Measurements from ENCODE around the gene SLC2A11. TPM values are rescaled to one million over a fixed set of nuclear protein-coding genes. Genes with fewer than 3 reads are reported as not detected.

Gene SLC2A11
- total and polyA plus RNA-seq, 10 of the 15 experiments (the other 5 are each of a cell fraction or from before 2014, with no cell fraction given): 0.98 to 18.3 (median 8.6) TPM

- Histone ChIP-seq H3K4me3 (peak overlapping the region; percentile 82), H3K27me3 (replicated peaks in 1 of 2; ENCODE audit: control insufficient read depth in 2 of 2, insufficient read depth in 2 of 2, low read length in 1 of 2) (no peaks in the 10 kb centered on the region), H3K36me3 (ENCODE audit: control insufficient read depth in 2 of 2, insufficient read depth in 2 of 2, low read length in 1 of 2) (no peaks in the 10 kb centered on the region), H3K9ac (ENCODE audit: control insufficient read depth, insufficient read depth, low read length) (peak overlapping the region; percentile 94), H2AFZ (ENCODE audit: control insufficient read depth, low read depth, low read length) (peak overlapping the region; percentile 94), H3K79me2 (ENCODE audit: control insufficient read depth, insufficient read depth, low read length) (peaks cover 7% of the 10 kb centered on the region), H3K27ac (ENCODE audit: control insufficient read depth, insufficient read depth) (peak overlapping the region; percentile 88), H4K20me1 (ENCODE audit: control insufficient read depth, insufficient read depth) (no peaks in the 10 kb centered on the region), H3K4me2 (ENCODE audit: control insufficient read depth, insufficient read depth) (peak overlapping the region; percentile 94), H3K9me3 (replicated peaks; ENCODE audit: control insufficient read depth, insufficient read depth, low read length) (no peaks in the 10 kb centered on the region), H3K4me1 (ENCODE audit: control insufficient read depth, insufficient read depth, low read length) (peaks cover 11% of the 10 kb centered on the region)
- FAIRE-seq (no peak), ATAC-seq (peak; percentile 75), DNase-seq (ENCODE audit: low read depth, low spot score) (no peak)
- BruUV-seq (replicated peaks): no TSS peak
- intact Hi-C loops (cut with micrococcal nuclease; ENCODE audit: unreplicated experiment): no loop called here
- POLR2A ChIA-PET: interaction anchor here (0.6 to 3.7 kb wide), 12 partner anchors 12 to 214 kb away, joined by 3 to 41 read pairs (median 6); partner anchors contain the start of genes MIF and SMARCB1
- RAD21 ChIA-PET (ENCODE audit: unreplicated experiment): interaction anchor here (0.6 to 3.4 kb wide), 16 partner anchors 7 to 1004 kb away, joined by 3 to 30 read pairs (median 4); partner anchors contain the start of genes C22orf15, CABIN1, CHCHD10 and DERL3
- WGBS (ENCODE audit: insufficient coverage, insufficient replicate concordance, low lambda C conversion rate, missing lambda C conversion rate): 10% methylated on average over 54 of the region's 58 CpGs
- SMC1A ChIA-PET (ENCODE audit: uncharacterized antibody, unreplicated experiment): interaction anchor here (0.8 to 3.0 kb wide), 11 partner anchors 7 to 153 kb away, joined by 3 to 18 read pairs (median 4); partner anchors contain the start of genes CHCHD10, DERL3 and MIF
- CTCF ChIA-PET: interaction anchor here (0.6 to 2.9 kb wide), 16 partner anchors 7 to 300 kb away, joined by 3 to 45 read pairs (median 4); partner anchors contain the start of genes CHCHD10 and MIF
- in situ Hi-C loops (cut with MboI): no loop called here
- TF ChIP-seq IKZF2 (IDR thresholded peaks at IDR 0.05) (0 out of 4 replicates have a peak, but pooled peaks of 1 of the 2 experiments have one; percentile 18), NRF1 (conservative IDR thresholded peaks at IDR 0.05; ENCODE audit: low read depth, low read length) (no peak), NR2C1 (IDR thresholded peaks at IDR 0.05) (peak; percentile 83), IKZF1 (conservative IDR thresholded peaks at IDR 0.05) (peak; percentile 19), RFX5 (IDR thresholded peaks at IDR 0.05; ENCODE audit: low read depth, low read length) (no peak), CTCF (IDR thresholded peaks at IDR 0.05 in 2 of 3, conservative IDR thresholded peaks at IDR 0.05 in 1 of 3; ENCODE audit: control insufficient read depth in 2 of 3, extremely low read depth in 1 of 3, insufficient read depth in 1 of 3, low read depth in 3 of 3, low read length in 3 of 3) (peak in 2 of 3 experiments; percentile 12 to 28; a peak in 2 of 6 replicates), POLR2AphosphoS5 (IDR thresholded peaks at IDR 0.05; ENCODE audit: low read length) (0 out of 2 replicates have a peak, but pooled peaks have one; percentile 22), BCL11A (IDR thresholded peaks at IDR 0.05; ENCODE audit: low read depth, low read length) (no peak), KDM1A (IDR thresholded peaks at IDR 0.05; ENCODE audit: borderline replicate concordance) (no peak)
- TF ChIP-seq, protein P1, sequence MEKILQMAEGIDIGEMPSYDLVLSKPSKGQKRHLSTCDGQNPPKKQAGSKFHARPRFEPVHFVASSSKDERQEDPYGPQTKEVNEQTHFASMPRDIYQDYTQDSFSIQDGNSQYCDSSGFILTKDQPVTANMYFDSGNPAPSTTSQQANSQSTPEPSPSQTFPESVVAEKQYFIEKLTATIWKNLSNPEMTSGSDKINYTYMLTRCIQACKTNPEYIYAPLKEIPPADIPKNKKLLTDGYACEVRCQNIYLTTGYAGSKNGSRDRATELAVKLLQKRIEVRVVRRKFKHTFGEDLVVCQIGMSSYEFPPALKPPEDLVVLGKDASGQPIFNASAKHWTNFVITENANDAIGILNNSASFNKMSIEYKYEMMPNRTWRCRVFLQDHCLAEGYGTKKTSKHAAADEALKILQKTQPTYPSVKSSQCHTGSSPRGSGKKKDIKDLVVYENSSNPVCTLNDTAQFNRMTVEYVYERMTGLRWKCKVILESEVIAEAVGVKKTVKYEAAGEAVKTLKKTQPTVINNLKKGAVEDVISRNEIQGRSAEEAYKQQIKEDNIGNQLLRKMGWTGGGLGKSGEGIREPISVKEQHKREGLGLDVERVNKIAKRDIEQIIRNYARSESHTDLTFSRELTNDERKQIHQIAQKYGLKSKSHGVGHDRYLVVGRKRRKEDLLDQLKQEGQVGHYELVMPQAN (conservative IDR thresholded peaks at IDR 0.05): 0 out of 2 replicates have a peak, but pooled peaks have one; percentile 22
- TF ChIP-seq, protein P2, sequence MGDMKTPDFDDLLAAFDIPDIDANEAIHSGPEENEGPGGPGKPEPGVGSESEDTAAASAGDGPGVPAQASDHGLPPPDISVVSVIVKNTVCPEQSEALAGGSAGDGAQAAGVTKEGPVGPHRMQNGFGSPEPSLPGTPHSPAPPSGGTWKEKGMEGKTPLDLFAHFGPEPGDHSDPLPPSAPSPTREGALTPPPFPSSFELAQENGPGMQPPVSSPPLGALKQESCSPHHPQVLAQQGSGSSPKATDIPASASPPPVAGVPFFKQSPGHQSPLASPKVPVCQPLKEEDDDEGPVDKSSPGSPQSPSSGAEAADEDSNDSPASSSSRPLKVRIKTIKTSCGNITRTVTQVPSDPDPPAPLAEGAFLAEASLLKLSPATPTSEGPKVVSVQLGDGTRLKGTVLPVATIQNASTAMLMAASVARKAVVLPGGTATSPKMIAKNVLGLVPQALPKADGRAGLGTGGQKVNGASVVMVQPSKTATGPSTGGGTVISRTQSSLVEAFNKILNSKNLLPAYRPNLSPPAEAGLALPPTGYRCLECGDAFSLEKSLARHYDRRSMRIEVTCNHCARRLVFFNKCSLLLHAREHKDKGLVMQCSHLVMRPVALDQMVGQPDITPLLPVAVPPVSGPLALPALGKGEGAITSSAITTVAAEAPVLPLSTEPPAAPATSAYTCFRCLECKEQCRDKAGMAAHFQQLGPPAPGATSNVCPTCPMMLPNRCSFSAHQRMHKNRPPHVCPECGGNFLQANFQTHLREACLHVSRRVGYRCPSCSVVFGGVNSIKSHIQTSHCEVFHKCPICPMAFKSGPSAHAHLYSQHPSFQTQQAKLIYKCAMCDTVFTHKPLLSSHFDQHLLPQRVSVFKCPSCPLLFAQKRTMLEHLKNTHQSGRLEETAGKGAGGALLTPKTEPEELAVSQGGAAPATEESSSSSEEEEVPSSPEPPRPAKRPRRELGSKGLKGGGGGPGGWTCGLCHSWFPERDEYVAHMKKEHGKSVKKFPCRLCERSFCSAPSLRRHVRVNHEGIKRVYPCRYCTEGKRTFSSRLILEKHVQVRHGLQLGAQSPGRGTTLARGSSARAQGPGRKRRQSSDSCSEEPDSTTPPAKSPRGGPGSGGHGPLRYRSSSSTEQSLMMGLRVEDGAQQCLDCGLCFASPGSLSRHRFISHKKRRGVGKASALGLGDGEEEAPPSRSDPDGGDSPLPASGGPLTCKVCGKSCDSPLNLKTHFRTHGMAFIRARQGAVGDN (IDR thresholded peaks at IDR 0.05): 0 out of 2 replicates have a peak, but pooled peaks have one; percentile 0
Observed at GRCh38 chr22:23856721-23857605, 712 bp upstream of the SLC2A11 start.

Measured in GM12878 (cell line).